IPS-15b (cell line): ENCODE results near the gene HK1.

Source experiments
- H3K27me3 ChIP-seq: one replicate; pipeline ENCODE4 v1.6.1; 2013; ENCODE audit warnings: low read length; ENCODE audit not compliant: control insufficient read depth, insufficient read depth
- H3K36me3 ChIP-seq: one replicate; pipeline ENCODE4 v1.6.1; 2013; ENCODE audit warnings: low read length; ENCODE audit not compliant: control insufficient read depth, insufficient read depth
- H3K4me1 ChIP-seq: one replicate; pipeline ENCODE4 v1.6.1; 2013; ENCODE audit warnings: mild to moderate bottlenecking, low read length; ENCODE audit not compliant: control insufficient read depth, insufficient read depth
- H3K4me3 ChIP-seq: one replicate; pipeline ENCODE4 v1.5.1; 2013; ENCODE audit warnings: low read depth, low read length
- H3K9ac ChIP-seq: one replicate; pipeline ENCODE4 v1.6.1; 2013; ENCODE audit warnings: low read depth, mild to moderate bottlenecking, low read length
- H3K9me3 ChIP-seq: one replicate; pipeline ENCODE4 v1.6.1; 2013; ENCODE audit warnings: mild to moderate bottlenecking, low read length; ENCODE audit not compliant: control insufficient read depth, insufficient read depth

The HK1 gene

DNA sequence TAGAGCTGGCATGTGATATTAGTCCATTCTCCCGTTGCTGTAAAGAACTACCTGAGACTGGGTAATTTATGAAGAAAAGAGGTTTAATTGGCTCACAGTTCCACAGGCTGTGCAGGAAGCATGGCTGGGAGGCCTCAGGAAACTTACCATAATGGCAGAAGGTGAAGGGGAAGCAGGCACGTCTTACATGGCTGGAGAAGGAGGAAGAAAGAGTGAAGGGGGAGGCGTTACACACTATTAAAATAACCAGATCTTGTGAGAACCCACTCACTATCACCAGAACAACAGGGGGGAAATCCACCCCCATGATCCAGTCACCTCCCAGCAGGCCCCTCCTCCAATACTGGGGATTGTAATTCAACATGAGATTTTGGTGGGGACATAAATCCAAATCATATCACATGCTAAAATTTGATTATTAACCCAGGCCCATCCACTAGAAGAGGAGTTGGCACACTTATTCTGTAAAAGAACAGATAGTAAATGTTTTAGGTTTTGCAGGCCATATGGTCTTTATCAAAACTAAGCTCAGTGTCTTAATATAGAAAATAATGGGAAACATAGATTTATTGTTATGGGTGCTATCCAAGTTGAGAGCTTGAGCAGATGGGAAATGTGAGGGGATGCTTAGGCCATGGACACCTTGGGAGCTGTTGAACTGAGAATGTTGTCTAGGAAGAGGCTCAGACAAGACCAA is 18.6 kb upstream of the HK1 start:
- H3K27me3 ChIP-seq = no peaks in the 10 kb centered on the region
- no peaks in the 10 kb centered on the region for H3K36me3 ChIP-seq
- no peak overlapping the region for H3K9ac ChIP-seq
- no peak overlapping the region for H3K4me3 ChIP-seq
- H3K4me1 ChIP-seq = no peaks in the 10 kb centered on the region
- no peaks in the 10 kb centered on the region for H3K9me3 ChIP-seq

DNA sequence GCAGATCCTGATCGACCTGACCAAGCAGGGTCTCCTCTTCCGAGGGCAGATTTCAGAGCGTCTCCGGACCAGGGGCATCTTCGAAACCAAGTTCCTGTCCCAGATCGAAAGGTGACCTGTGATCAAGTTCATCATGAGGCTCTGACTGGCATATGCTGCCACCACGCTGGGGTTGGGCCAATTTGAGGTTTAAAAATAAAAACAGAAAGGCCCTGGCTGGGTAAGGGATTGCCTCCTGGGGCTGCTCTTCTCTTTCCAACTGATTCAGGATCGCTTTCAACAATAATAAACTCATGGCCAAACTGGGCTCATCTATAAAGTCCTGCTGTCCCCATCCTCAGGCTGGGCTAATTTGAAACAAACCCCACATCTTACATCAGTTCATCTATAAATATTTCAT is 17.1 kb upstream of the HK1 start:
- H3K36me3 ChIP-seq = no peaks in the 10 kb centered on the region

DNA sequence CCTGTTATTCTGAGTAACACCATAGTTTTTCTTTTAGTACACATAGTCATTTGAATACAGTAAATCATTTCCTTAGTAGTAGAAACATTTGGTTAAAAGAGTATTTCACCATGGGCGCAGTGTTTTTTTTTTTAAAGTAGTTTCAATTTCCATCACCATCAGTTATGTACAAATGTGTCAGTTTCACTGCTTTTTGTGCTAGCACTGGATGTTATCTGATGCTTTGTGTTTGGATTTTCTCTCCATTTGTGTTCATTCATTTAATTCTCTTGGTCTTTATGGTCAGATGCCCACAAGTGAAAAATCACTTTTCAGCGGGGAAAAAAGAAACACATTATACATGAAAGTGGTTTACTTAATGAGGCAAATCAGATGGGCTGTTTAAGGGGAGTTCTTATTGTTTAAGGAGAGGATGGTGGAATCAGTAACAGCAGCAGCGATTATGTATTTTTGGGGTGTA is 16.0 kb upstream of the HK1 start:
- H3K9ac ChIP-seq = no peak overlapping the region
- no peaks in the 10 kb centered on the region for H3K36me3 ChIP-seq
- no peak overlapping the region for H3K4me3 ChIP-seq
- H3K4me1 ChIP-seq = no peaks in the 10 kb centered on the region
- no peaks in the 10 kb centered on the region for H3K9me3 ChIP-seq
- no peaks in the 10 kb centered on the region for H3K27me3 ChIP-seq

More for the DNA sequence above, 17.1 kb upstream of the HK1 start:
- H3K27me3 ChIP-seq = no peaks in the 10 kb centered on the region
- H3K9me3 ChIP-seq = no peaks in the 10 kb centered on the region
- no peak overlapping the region for H3K4me3 ChIP-seq
- H3K9ac ChIP-seq = no peak overlapping the region
- H3K4me1 ChIP-seq = no peaks in the 10 kb centered on the region

DNA sequence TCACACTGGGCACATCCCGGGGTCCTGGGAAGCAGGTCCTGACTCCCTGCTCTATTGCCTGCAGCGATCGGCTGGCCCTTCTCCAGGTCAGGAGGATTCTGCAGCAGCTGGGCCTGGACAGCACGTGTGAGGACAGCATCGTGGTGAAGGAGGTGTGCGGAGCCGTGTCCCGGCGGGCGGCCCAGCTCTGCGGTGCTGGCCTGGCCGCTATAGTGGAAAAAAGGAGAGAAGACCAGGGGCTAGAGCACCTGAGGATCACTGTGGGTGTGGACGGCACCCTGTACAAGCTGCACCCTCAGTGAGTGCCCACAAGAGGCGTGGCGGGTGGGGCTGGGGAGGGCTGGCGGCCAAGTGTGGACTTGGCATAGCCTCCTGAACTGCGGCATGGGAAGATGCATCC is 12.8 kb upstream of the HK1 start:
- Histone ChIP-seq H3K9ac (no peak overlapping the region), H3K4me1 (no peaks in the 10 kb centered on the region), H3K4me3 (no peak overlapping the region), H3K9me3 (no peaks in the 10 kb centered on the region), H3K36me3 (no peaks in the 10 kb centered on the region), H3K27me3 (no peaks in the 10 kb centered on the region)

DNA sequence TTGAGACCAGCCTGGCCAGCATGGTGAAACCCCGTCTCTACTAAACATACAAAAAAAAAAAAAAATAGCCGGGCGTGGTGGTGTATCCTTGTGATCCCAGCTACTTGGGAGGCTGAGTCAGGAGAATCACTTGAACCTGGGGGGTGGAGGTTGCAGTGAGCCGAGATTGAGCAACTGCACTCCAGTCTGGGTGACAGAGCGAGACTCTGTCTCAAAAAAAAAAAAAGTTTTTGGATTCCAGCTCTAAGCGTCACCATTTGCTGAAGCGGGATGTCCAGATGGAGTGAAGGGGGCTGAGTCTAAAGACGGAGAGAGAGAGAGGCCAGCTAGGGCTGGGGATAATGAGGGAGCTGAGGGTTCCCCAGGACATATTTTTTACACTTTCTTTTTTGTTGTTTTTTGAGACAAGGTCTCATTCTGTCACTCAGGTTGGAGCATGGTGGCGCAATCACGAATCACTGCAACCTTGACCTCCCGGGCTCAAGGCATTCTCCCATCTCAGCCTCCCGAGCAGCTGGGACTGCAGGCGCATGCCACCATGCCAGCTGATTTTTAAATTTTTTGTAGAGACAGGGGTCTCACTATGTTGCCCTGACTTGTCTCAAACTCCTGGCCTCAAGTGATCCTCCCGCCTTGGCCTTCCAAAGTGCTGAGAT is 9.4 kb upstream of the HK1 start:
- no peaks in the 10 kb centered on the region for H3K36me3 ChIP-seq
- no peaks in the 10 kb centered on the region for H3K9me3 ChIP-seq
- H3K4me1 ChIP-seq = no peaks in the 10 kb centered on the region
- no peaks in the 10 kb centered on the region for H3K27me3 ChIP-seq
- no peak overlapping the region for H3K9ac ChIP-seq
- no peak overlapping the region for H3K4me3 ChIP-seq

DNA sequence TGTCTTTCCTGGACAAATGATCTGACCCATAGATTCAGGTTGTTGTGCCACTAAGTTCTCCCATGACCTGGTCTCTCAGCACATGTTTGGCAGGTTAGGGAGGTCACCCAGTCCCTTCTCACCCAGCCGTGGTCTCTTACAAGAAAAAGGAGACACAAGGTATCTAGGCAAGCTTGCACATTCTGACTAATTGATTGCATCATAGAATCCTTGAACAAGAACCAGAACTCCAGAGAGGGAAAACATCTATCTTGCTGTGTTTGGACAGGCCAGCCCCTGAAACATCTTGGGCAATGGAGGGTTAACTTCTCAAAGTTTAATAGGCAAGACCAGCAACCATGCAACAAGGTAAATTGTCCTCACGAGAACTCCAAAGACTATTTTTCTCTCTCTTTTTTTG is 8.5 kb upstream of the HK1 start:
- H3K4me1 ChIP-seq = no peaks in the 10 kb centered on the region
- no peak overlapping the region for H3K4me3 ChIP-seq
- no peaks in the 10 kb centered on the region for H3K36me3 ChIP-seq
- H3K9ac ChIP-seq = no peak overlapping the region
- H3K27me3 ChIP-seq = no peaks in the 10 kb centered on the region
- H3K9me3 ChIP-seq = no peaks in the 10 kb centered on the region

DNA sequence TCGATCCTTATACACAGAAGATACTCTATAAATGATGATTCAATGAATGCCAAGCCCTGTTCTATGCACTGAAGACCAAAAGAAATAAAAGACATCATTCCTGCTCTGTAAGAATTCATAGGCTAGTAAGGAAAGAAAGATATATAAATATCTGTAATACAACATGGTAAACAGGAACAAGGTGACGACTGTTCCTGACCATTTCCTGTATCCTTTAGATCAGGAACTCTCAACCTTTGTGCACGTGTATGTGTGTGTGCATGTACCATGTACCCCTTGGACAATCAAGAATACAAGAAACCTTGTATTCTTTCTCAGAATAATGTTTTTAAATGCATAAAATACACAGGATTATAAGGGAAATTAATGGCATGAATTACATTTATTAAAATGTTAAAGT is 7.3 kb upstream of the HK1 start:
- Histone ChIP-seq H3K4me3 (no peak overlapping the region), H3K4me1 (no peaks in the 10 kb centered on the region), H3K9ac (no peak overlapping the region), H3K36me3 (no peaks in the 10 kb centered on the region), H3K27me3 (no peaks in the 10 kb centered on the region), H3K9me3 (no peaks in the 10 kb centered on the region)

DNA sequence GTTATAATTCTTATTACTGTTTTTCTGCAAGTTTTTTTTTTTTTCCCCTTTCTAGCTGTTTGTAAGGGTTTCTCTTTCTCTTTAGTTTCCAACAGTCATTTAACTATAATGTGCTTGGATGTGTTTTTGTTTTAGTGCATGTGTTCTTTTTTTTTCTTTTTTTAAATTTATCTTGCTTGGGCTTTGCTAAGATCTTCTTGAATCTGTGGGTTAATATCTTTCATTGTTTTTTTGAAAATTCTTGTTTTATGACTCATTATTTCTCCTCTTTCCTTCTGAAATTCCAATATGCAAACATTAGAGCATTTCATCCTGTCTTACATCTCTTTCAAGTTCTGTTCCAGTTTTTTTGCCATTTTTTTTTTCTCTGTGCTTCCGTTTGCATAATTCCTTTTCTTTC is 5.7 kb upstream of the HK1 start:
- Histone ChIP-seq H3K4me3 (no peak overlapping the region), H3K36me3 (no peaks in the 10 kb centered on the region), H3K9me3 (no peaks in the 10 kb centered on the region), H3K4me1 (no peaks in the 10 kb centered on the region), H3K9ac (no peak overlapping the region), H3K27me3 (no peaks in the 10 kb centered on the region)

DNA sequence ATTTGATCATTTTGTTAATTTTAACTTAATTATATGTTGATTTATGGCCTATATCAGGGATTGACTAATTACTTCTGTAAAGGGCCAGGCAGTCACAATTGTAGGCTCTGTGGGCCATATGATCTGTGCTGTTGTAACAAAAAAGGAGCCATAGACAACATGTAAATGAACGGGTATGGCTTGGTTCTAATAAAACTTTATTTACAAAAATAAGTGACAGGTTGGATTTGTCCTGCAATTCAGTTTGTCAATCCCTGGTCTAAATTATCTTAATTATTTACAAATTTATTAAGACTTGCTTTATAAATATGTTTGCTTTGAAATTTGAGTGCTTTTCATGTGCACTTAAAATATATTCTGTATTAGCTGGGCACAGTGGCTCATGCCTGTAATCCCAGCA is 2.9 kb upstream of the HK1 start:
- H3K9ac ChIP-seq = no peak overlapping the region
- no peaks in the 10 kb centered on the region for H3K27me3 ChIP-seq
- H3K4me1 ChIP-seq = peaks cover 3% of the 10 kb centered on the region
- H3K9me3 ChIP-seq = no peaks in the 10 kb centered on the region
- no peaks in the 10 kb centered on the region for H3K36me3 ChIP-seq
- no peak overlapping the region for H3K4me3 ChIP-seq

DNA sequence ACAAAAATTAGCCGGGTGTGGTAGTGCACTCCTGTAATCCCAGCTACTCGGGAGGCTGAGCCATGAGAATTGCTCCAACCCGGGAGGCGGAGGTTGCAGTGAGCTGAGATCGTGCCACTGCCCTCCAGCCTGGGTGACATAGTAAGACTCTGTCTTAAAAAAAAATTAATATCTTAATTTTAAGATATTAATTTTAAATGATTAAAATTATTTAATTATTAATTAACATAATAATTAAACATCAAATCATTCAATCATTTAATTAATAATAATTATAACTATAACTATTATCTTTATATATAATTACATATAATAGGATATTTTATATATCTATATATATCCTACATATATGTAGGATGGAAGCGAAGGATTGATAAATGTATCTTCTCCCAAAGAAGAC is 1.8 kb upstream of the HK1 start:
- H3K36me3 ChIP-seq = no peaks in the 10 kb centered on the region
- H3K9ac ChIP-seq = no peak overlapping the region
- no peaks in the 10 kb centered on the region for H3K27me3 ChIP-seq
- no peak overlapping the region for H3K4me3 ChIP-seq
- H3K9me3 ChIP-seq = no peaks in the 10 kb centered on the region
- H3K4me1 ChIP-seq = peaks cover 3% of the 10 kb centered on the region

DNA sequence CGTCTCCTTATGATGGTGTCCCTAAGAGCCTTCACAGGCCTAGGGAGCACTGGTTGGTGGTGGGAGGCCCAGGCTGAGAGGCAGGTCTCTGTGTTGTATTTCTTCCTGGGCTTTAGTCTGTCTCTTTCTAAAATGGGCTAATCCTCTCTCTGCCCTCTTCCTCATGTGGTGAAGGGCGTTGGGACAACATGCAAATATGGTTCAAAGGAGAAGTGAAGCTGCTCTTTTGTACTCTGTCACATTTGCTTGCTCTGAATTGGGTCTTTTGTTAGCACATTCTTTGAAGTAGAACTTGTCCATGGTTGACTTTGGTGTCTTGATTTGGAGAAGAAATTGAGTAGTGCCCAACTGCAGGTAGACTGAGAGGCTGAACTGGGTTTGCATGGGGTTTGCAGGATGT is 814 bp downstream of the HK1 start:
- no peaks in the 10 kb centered on the region for H3K27me3 ChIP-seq
- no peaks in the 10 kb centered on the region for H3K36me3 ChIP-seq
- no peaks in the 10 kb centered on the region for H3K9me3 ChIP-seq
- no peak overlapping the region for H3K4me3 ChIP-seq
- no peak overlapping the region for H3K9ac ChIP-seq
- H3K4me1 ChIP-seq = peaks cover 3% of the 10 kb centered on the region
